Keratinocyte (primary cell): ENCODE measurements around the gene RDH13. TPM values are rescaled to one million over a fixed set of nuclear protein-coding genes. Genes with fewer than 3 reads are reported as not detected.

ENCODE experiments used
- DNase-seq: peaks from one replicate; pipeline ENCODE4 v3.0.0-alpha.2; 2011; ENCODE audit warnings: low read depth, missing footprints, low spot score
- FAIRE-seq: peaks from 2 replicates; lab custom pipeline; 2011; peaks lifted over from hg19 to GRCh38; lab: Jason Lieb, UNC
- H2AFZ ChIP-seq: 2 replicates; pipeline ENCODE4 v1.6.0; 2012; ENCODE audit warnings: low read length, control low read depth, inconsistent platforms; ENCODE audit not compliant: control insufficient read depth
- H3K27ac ChIP-seq: 2 replicates; pipeline ENCODE4 v1.5.1; 2011; ENCODE audit warnings: low read length; ENCODE audit not compliant: control insufficient read depth, insufficient read depth
- H3K27me3 ChIP-seq: 3 replicates; pipeline ENCODE4 v1.6.0; 2011; ENCODE audit warnings: low read length; ENCODE audit not compliant: control insufficient read depth, insufficient read depth; ENCODE audit errors: extremely low read depth
- H3K36me3 ChIP-seq, 2 experiments: 2 replicates in 1 of 2; 3 replicates in 1 of 2; pipeline ENCODE4 v1.5.1; 2011; ENCODE audit warnings: low read length in 2 of 2, mild to moderate bottlenecking in 1 of 2; ENCODE audit not compliant: control insufficient read depth in 2 of 2, insufficient read depth in 2 of 2; ENCODE audit errors: extremely low read depth in 1 of 2
- H3K4me1 ChIP-seq: 3 replicates; pipeline ENCODE4 v1.5.1; 2011; ENCODE audit warnings: low read length; ENCODE audit not compliant: control insufficient read depth, insufficient read depth; ENCODE audit errors: extremely low read depth
- H3K4me2 ChIP-seq: 3 replicates; pipeline ENCODE4 v1.6.0; 2011; ENCODE audit warnings: low read depth, low read length; ENCODE audit not compliant: control insufficient read depth, insufficient read depth; ENCODE audit errors: extremely low read depth
- H3K4me3 ChIP-seq, 3 experiments: fragments of 200-600 bp in 1 of 3; sonication (generic) in 1 of 3; 2 replicates in 2 of 3; 3 replicates in 1 of 3; pipeline ENCODE4 v1.5.1; 2011 to 2016; ENCODE audit warnings: low read length in 3 of 3, mild to moderate bottlenecking in 3 of 3, control low read depth in 2 of 3, inconsistent platforms in 1 of 3, low read depth in 1 of 3, mixed read lengths in 1 of 3, mixed run types in 1 of 3, moderate library complexity in 1 of 3; ENCODE audit not compliant: control insufficient read depth in 2 of 3, insufficient read depth in 2 of 3; ENCODE audit errors: extremely low read depth in 1 of 3
- H3K79me2 ChIP-seq: 2 replicates; pipeline ENCODE4 v1.6.0; 2012; ENCODE audit warnings: low read length; ENCODE audit not compliant: control insufficient read depth, insufficient read depth
- H3K9ac ChIP-seq: 3 replicates; pipeline ENCODE4 v1.6.0; 2011; ENCODE audit warnings: low read length; ENCODE audit not compliant: control insufficient read depth, insufficient read depth; ENCODE audit errors: extremely low read depth
- H3K9me1 ChIP-seq: 3 replicates; pipeline ENCODE4 v1.6.0; 2011; ENCODE audit warnings: low read length; ENCODE audit not compliant: control insufficient read depth, insufficient read depth; ENCODE audit errors: extremely low read depth
- H3K9me3 ChIP-seq: 2 replicates; pipeline ENCODE4 v1.5.1; 2012; ENCODE audit warnings: low read depth, low read length; ENCODE audit not compliant: control insufficient read depth
- H4K20me1 ChIP-seq: 3 replicates; pipeline ENCODE4 v1.6.0; 2011; ENCODE audit warnings: low read length; ENCODE audit not compliant: control insufficient read depth, insufficient read depth; ENCODE audit errors: extremely low read depth
- EZH2 ChIP-seq: IDR thresholded peaks from one replicate; pipeline ENCODE4 v1.6.1; 2012; ENCODE audit warnings: inconsistent platforms, mild to moderate bottlenecking, low read length, moderate library complexity
- dilution Hi-C: fragments of 300-500 bp; cut with MboI; formaldehyde crosslinking; loops from one replicate; pipeline ENCODE4 v1.7.0; 2020; ENCODE audit warnings: low sequenced_read_pairs; ENCODE audit not compliant: extremely low pct_ligation_motif_present
- polyA plus RNA-seq, 5 experiments: library from polyadenylated mRNA; depleted of rRNA in 3 of 5; stranded (reverse) in 3 of 5; stranded (forward) in 1 of 5; unstranded in 1 of 5; fragments of >200 nt; gene quantifications; 1 replicate in 1 of 5; 2 replicates in 3 of 5; 3 replicates in 1 of 5; pipeline versions ENCODE4 v1.2.1 to v1.2.3, GENCODE V29; 2011 to 2012; ENCODE audit warnings: missing spikeins in 2 of 5, low read depth in 1 of 5, low replicate concordance in 1 of 5
- TF ChIP-seq, protein P1 (sequence below), 3 experiments: IDR thresholded peaks in 1 of 3; conservative IDR thresholded peaks in 1 of 3; optimal IDR thresholded peaks in 1 of 3; 2 replicates in 2 of 3; 3 replicates in 1 of 3; pipeline versions ENCODE3 to v1.5.1; 2011; ENCODE audit warnings: low read length in 3 of 3, mild to moderate bottlenecking in 3 of 3, moderate library complexity in 2 of 3, control low read depth in 1 of 3, inconsistent platforms in 1 of 3; ENCODE audit not compliant: insufficient read depth in 2 of 3; ENCODE audit errors: extremely low read depth in 1 of 3

Gene RDH13
- polyA plus RNA-seq, 1 donor (not counting 4 experiments of a cell fraction or from before 2014, with no cell fraction given): 10.6 TPM

- Histone ChIP-seq H3K36me3 (peaks cover 7 to 14% of the 10 kb centered on the region in 2 experiments), H3K4me3 (no peak overlapping the region), H4K20me1 (no peaks in the 10 kb centered on the region), H3K79me2 (no peaks in the 10 kb centered on the region), H2AFZ (no peak overlapping the region), H3K4me2 (no peak overlapping the region), H3K4me1 (no peaks in the 10 kb centered on the region), H3K27ac (no peak overlapping the region), H3K9ac (no peak overlapping the region), H3K27me3 (no peaks in the 10 kb centered on the region), H3K9me3 (no peaks in the 10 kb centered on the region), H3K9me1 (no peaks in the 10 kb centered on the region)
- no peak for FAIRE-seq
- TF ChIP-seq, protein P1, sequence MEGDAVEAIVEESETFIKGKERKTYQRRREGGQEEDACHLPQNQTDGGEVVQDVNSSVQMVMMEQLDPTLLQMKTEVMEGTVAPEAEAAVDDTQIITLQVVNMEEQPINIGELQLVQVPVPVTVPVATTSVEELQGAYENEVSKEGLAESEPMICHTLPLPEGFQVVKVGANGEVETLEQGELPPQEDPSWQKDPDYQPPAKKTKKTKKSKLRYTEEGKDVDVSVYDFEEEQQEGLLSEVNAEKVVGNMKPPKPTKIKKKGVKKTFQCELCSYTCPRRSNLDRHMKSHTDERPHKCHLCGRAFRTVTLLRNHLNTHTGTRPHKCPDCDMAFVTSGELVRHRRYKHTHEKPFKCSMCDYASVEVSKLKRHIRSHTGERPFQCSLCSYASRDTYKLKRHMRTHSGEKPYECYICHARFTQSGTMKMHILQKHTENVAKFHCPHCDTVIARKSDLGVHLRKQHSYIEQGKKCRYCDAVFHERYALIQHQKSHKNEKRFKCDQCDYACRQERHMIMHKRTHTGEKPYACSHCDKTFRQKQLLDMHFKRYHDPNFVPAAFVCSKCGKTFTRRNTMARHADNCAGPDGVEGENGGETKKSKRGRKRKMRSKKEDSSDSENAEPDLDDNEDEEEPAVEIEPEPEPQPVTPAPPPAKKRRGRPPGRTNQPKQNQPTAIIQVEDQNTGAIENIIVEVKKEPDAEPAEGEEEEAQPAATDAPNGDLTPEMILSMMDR (optimal IDR thresholded peaks at IDR 0.05 in 1 of 3, IDR thresholded peaks at IDR 0.05 in 1 of 3, conservative IDR thresholded peaks at IDR 0.05 in 1 of 3; ENCODE audit: extremely low read depth in 1 of 3, insufficient read depth in 2 of 3, low read length in 3 of 3): no peak
- TF ChIP-seq EZH2: no peak
- no peak for DNase-seq
- dilution Hi-C loops: no loop called here
Observed at GRCh38 chr19:55042344-55042678, 20.6 kb downstream of the RDH13 start.

DNA sequence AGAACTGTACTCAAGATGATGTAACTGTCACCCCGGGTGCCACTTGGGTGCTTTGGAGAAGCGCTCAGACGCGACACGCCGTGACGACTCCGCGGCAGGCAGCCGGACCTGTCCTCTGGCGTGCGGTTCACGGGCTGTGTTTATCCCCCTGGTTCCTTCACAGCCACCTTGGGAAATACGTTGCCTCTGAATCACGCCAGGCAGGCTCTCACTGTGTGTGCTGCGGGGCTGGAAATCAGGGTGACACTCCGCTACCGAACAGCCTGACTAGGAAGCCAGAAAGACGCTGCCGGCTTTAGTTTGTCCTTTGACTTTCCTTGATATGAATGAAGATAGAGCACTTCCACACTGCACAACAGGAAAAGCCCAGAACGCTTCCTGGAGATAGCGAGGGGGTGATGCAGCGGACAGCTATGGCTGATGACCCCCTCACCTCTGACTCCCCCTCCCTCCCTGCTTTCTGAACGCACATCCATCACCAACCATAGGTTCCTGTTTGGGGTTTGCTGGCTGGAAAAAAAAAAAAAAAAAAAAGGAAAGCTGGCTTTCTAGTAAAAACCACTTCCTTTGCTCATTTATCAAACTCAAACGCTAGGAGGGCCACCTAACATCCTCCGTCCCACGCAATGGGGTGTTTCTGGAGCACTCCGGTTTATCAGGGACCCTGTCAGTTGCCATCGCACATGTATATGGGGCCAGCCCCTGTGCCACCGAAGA, 21.2 kb downstream of the RDH13 start:
- Histone ChIP-seq H3K9me1 (no peaks in the 10 kb centered on the region), H3K4me3 (no peak overlapping the region), H3K27ac (no peak overlapping the region), H3K27me3 (no peaks in the 10 kb centered on the region), H2AFZ (no peak overlapping the region), H3K4me1 (no peaks in the 10 kb centered on the region), H3K4me2 (no peak overlapping the region), H3K79me2 (no peaks in the 10 kb centered on the region), H3K9ac (no peak overlapping the region), H4K20me1 (no peaks in the 10 kb centered on the region), H3K36me3 (peaks cover 6 to 12% of the 10 kb centered on the region in 2 experiments), H3K9me3 (no peaks in the 10 kb centered on the region)
- TF ChIP-seq, protein P1 (optimal IDR thresholded peaks at IDR 0.05 in 1 of 3, IDR thresholded peaks at IDR 0.05 in 1 of 3, conservative IDR thresholded peaks at IDR 0.05 in 1 of 3; ENCODE audit: extremely low read depth in 1 of 3, insufficient read depth in 2 of 3, low read length in 3 of 3): no peak
- no peak for TF ChIP-seq EZH2
- FAIRE-seq (no peak), DNase-seq (no peak)
- dilution Hi-C loops: no loop called here
